ENCODE data around the gene C6orf141. TPM values are rescaled to one million over a fixed set of nuclear protein-coding genes. Genes with fewer than 3 reads are reported as not detected.

The C6orf141 gene
- total and polyA plus RNA-seq, 2 of the 13 experiments (the other 11 are each of a cell fraction or from before 2014, with no cell fraction given), result 0.07 TPM; not detected in 1

- TF ChIP-seq ZNF770 (CRISPR knock-in tag; IDR thresholded peaks at IDR 0.05) (peak; percentile 100), RAD51 (IDR thresholded peaks at IDR 0.05; ENCODE audit: borderline replicate concordance) (no peak), MAX (IDR thresholded peaks at IDR 0.05) (peak; percentile 61), ZNF800 (CRISPR knock-in tag; IDR thresholded peaks at IDR 0.05) (peak; percentile 38; the same call in 1 of the 2 replicates), GMEB1 (CRISPR knock-in tag; IDR thresholded peaks at IDR 0.05; ENCODE audit: borderline replicate concordance) (peak; percentile 63; the same call in 1 of the 2 replicates), ZNF556 (CRISPR knock-in tag; IDR thresholded peaks at IDR 0.05; ENCODE audit: borderline replicate concordance) (peak; percentile 75; the same call in 1 of the 2 replicates), TFDP2 (CRISPR knock-in tag; IDR thresholded peaks at IDR 0.05) (0 out of 2 replicates have a peak, but pooled peaks have one; percentile 12), ZNF430 (CRISPR knock-in tag; IDR thresholded peaks at IDR 0.05) (0 out of 2 replicates have a peak, but pooled peaks have one; percentile 33), NKX3-1 (CRISPR knock-in tag; IDR thresholded peaks at IDR 0.05) (peak; percentile 98), POGZ (CRISPR knock-in tag; IDR thresholded peaks at IDR 0.05) (peak; percentile 97), RXRB (CRISPR knock-in tag; IDR thresholded peaks at IDR 0.05; ENCODE audit: borderline replicate concordance) (peak; percentile 94), REPIN1 (CRISPR knock-in tag; IDR thresholded peaks at IDR 0.05; ENCODE audit: borderline replicate concordance, low read depth) (peak; percentile 92; the same call in 1 of the 2 replicates), ZC3H13 (CRISPR knock-in tag; IDR thresholded peaks at IDR 0.05) (no peak), MXD4 (CRISPR knock-in tag; IDR thresholded peaks at IDR 0.05) (peak; percentile 52; the same call in 1 of the 2 replicates), ZBTB14 (CRISPR knock-in tag; IDR thresholded peaks at IDR 0.05) (no peak), MZF1 (CRISPR knock-in tag; IDR thresholded peaks at IDR 0.05; ENCODE audit: borderline replicate concordance) (no peak), PATZ1 (CRISPR knock-in tag; IDR thresholded peaks at IDR 0.05) (peak; percentile 55)
Observed at GRCh38 chr6:49522710-49523593, 27.5 kb upstream of the C6orf141 start (continued).

Data from HepG2 (cell line).